RWPE2 (cell line): ENCODE measurements around the gene MAMLD1.
A peak's percentile ranks its signal among the peaks of the same experiment; 100 is the strongest.

Experiments used
- ATAC-seq: fragments of 200-7000 bp; cut with Tn5 transposase; 3 replicates; pipeline ENCODE4 v1.9.1; 2021; ENCODE audit warnings: low read depth
- DNase-seq: peaks from one replicate; pipeline ENCODE4 v3.0.0-alpha.2; 2020; ENCODE audit warnings: low spot score
- H3K27ac ChIP-seq: fragments of 450-650 bp; 2 replicates; pipeline ENCODE4 v1.5.1; 2017; ENCODE audit warnings: mild to moderate bottlenecking; ENCODE audit not compliant: poor library complexity, severe bottlenecking
- H3K27me3 ChIP-seq: fragments of 250-450 bp; sonication (Bioruptor Pico); 2 replicates; pipeline ENCODE4 v1.5.1; 2021; ENCODE audit warnings: mild to moderate bottlenecking, moderate library complexity; ENCODE audit not compliant: insufficient read depth, poor library complexity, severe bottlenecking
- H3K36me3 ChIP-seq: fragments of 250-450 bp; sonication (Bioruptor Pico); 2 replicates; pipeline ENCODE4 v1.5.1; 2020; ENCODE audit warnings: low read depth, mild to moderate bottlenecking, moderate library complexity
- H3K4me1 ChIP-seq: fragments of 250-450 bp; sonication (Bioruptor Pico); 2 replicates; pipeline ENCODE4 v1.5.1; 2021; ENCODE audit warnings: mild to moderate bottlenecking, moderate library complexity; ENCODE audit not compliant: insufficient read depth, poor library complexity, severe bottlenecking
- H3K4me3 ChIP-seq: fragments of 250-450 bp; sonication (Bioruptor Pico); 2 replicates; pipeline ENCODE4 v1.5.1; 2021; ENCODE audit warnings: mild to moderate bottlenecking, moderate library complexity; ENCODE audit not compliant: severe bottlenecking
- H3K9me3 ChIP-seq: fragments of 250-450 bp; sonication (Bioruptor Pico); 2 replicates; pipeline ENCODE4 v1.5.1; 2021; ENCODE audit warnings: mild to moderate bottlenecking, moderate library complexity; ENCODE audit not compliant: severe bottlenecking
- TF ChIP-seq, protein P1 (sequence below): fragments of 450-650 bp; IDR thresholded peaks from one replicate; pipeline ENCODE4 v1.5.1; 2017; ENCODE audit warnings: mild to moderate bottlenecking, moderate library complexity; ENCODE audit not compliant: poor library complexity, severe bottlenecking

Gene MAMLD1

GRCh38 chrX:150348365-150348764, 14.8 kb upstream of the MAMLD1 start:
- ATAC-seq (peak; percentile 81), DNase-seq (no peak)
- Histone ChIP-seq H3K4me3 (no peak overlapping the region), H3K27me3 (no peaks in the 10 kb centered on the region), H3K27ac (no peak overlapping the region), H3K9me3 (no peaks in the 10 kb centered on the region), H3K4me1 (no peaks in the 10 kb centered on the region), H3K36me3 (no peaks in the 10 kb centered on the region)
- TF ChIP-seq, protein P1, sequence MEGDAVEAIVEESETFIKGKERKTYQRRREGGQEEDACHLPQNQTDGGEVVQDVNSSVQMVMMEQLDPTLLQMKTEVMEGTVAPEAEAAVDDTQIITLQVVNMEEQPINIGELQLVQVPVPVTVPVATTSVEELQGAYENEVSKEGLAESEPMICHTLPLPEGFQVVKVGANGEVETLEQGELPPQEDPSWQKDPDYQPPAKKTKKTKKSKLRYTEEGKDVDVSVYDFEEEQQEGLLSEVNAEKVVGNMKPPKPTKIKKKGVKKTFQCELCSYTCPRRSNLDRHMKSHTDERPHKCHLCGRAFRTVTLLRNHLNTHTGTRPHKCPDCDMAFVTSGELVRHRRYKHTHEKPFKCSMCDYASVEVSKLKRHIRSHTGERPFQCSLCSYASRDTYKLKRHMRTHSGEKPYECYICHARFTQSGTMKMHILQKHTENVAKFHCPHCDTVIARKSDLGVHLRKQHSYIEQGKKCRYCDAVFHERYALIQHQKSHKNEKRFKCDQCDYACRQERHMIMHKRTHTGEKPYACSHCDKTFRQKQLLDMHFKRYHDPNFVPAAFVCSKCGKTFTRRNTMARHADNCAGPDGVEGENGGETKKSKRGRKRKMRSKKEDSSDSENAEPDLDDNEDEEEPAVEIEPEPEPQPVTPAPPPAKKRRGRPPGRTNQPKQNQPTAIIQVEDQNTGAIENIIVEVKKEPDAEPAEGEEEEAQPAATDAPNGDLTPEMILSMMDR = no peak

GRCh38 chrX:150352114-150352513, 11.0 kb upstream of the MAMLD1 start:
- no peak overlapping the region for H3K27ac ChIP-seq
- no peaks in the 10 kb centered on the region for H3K27me3 ChIP-seq
- TF ChIP-seq, protein P1 = no peak
- H3K4me1 ChIP-seq = no peaks in the 10 kb centered on the region
- no peaks in the 10 kb centered on the region for H3K36me3 ChIP-seq
- ATAC-seq (no peak), DNase-seq (no peak)
- no peaks in the 10 kb centered on the region for H3K9me3 ChIP-seq
- H3K4me3 ChIP-seq = no peak overlapping the region

GRCh38 chrX:150352581-150352980, 10.5 kb upstream of the MAMLD1 start:
- no peak for ATAC-seq
- no peak overlapping the region for H3K4me3 ChIP-seq
- no peak for DNase-seq
- no peaks in the 10 kb centered on the region for H3K36me3 ChIP-seq
- TF ChIP-seq, protein P1 = no peak
- no peaks in the 10 kb centered on the region for H3K27me3 ChIP-seq
- H3K4me1 ChIP-seq = no peaks in the 10 kb centered on the region
- no peak overlapping the region for H3K27ac ChIP-seq
- H3K9me3 ChIP-seq = no peaks in the 10 kb centered on the region

DNA sequence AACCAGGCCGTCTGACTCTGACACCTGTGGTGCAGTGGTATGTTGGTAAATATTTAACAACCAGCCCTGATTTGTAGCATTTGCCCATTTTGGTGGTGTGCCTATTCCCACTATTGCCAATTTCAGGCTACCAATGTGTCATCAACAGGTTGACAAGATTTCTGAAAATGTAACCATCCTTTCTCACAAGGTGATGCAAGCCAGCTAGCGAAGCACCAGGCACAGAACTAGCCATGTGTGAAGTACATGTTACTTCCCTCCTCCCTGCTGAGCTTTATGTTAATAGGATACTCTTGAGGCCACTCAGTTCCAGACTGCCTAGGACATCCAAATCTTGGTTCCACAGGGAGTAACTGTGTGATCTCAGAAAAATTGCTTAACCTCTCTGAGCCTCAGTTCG, 7.2 kb upstream of the MAMLD1 start:
- TF ChIP-seq, protein P1 = no peak
- H3K4me1 ChIP-seq = no peaks in the 10 kb centered on the region
- no peak overlapping the region for H3K4me3 ChIP-seq
- H3K9me3 ChIP-seq = no peaks in the 10 kb centered on the region
- H3K27me3 ChIP-seq = no peaks in the 10 kb centered on the region
- DNase-seq (no peak), ATAC-seq (no peak)
- no peaks in the 10 kb centered on the region for H3K36me3 ChIP-seq
- H3K27ac ChIP-seq = no peak overlapping the region

- no peaks in the 10 kb centered on the region for H3K4me1 ChIP-seq
- no peak overlapping the region for H3K27ac ChIP-seq
- peaks cover 16% of the 10 kb centered on the region for H3K27me3 ChIP-seq
- ATAC-seq (no peak), DNase-seq (no peak)
- no peaks in the 10 kb centered on the region for H3K9me3 ChIP-seq
- H3K4me3 ChIP-seq = no peak overlapping the region
- no peaks in the 10 kb centered on the region for H3K36me3 ChIP-seq
- TF ChIP-seq, protein P1 = no peak
Measured at GRCh38 chrX:150357790-150358189, 5.3 kb upstream of the MAMLD1 start.
